C4-2B (cell line): Measurements from ENCODE around the gene BMF.

Experiments
- CTCF ChIP-seq: fragments of 450-650 bp; conservative IDR thresholded peaks from 2 replicates; pipeline ENCODE4 v1.5.1; 2017; ENCODE audit warnings: mild to moderate bottlenecking
- ZFX ChIP-seq: fragments of 450-650 bp; IDR thresholded peaks from 2 replicates; pipeline ENCODE4 v1.6.1; 2017

DNA sequence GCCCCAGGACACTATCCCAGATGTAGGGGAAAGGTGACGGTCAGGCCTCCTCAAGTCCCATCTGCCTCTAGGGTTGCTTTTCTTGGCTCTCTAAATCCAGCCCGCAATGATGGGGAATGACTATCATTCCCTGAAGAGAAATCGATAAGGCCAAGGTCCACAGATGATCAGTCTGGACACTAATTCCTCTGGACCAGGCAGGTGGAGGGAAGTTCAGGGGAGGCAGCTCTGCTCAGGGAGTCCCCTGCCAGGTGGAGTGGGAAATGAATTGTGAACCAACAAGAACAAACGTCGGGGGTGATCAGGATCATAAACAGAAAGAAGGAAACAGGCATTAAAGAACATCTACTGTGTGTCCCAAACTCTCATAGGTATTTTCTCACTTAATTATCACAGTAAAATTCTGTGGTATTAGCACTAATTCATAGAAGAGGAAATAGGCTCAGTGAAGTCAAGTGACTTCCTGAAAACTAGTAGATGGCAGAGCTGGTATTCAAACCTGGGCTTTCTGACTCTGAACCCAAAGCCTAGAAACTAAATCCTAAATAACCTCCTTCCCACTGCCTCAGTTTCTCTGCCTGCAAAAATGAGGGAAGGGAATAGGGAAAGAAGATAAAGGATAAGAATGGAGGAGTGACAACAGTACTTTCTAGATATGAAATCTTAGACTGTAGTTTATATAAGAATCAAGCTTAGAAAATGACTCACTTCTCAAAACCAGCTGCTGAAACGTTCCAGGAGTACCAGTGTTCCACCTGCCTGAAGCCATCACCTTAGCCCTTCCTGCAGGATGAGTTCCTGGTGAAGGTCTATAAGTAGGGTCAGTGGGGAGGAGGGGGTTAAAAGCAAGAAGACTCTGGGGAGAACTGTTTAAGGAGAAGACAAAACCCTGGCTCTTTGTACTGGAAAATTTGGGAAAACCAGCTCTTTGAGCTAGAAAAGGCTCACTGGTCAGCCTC, 7.5 kb downstream of the BMF start:
- TF ChIP-seq CTCF (no peak), ZFX (no peak)
